PFSK-1 (cell line): ENCODE data around the gene PRSS16.

ENCODE experiments used
- FOXP2 ChIP-seq: optimal IDR thresholded peaks from 2 replicates; pipeline ENCODE3; 2011; ENCODE audit warnings: borderline replicate concordance, control low read depth, inconsistent platforms; ENCODE audit not compliant: insufficient read depth; ENCODE audit errors: extremely low read length, extremely low read depth
- POLR2AphosphoS5 ChIP-seq: IDR thresholded peaks from 2 replicates; pipeline ENCODE4 v1.6.1; 2012; ENCODE audit warnings: low read depth, mild to moderate bottlenecking, control low read depth, low read length, moderate library complexity
- REST ChIP-seq, 2 experiments: IDR thresholded peaks; 2 replicates each; pipeline versions ENCODE4 v1.6.1 to v1.8.0; 2011 to 2012; ENCODE audit warnings: low read depth in 2 of 2, low read length in 2 of 2, control low read depth in 1 of 2, inconsistent platforms in 1 of 2, mild to moderate bottlenecking in 1 of 2, moderate library complexity in 1 of 2; ENCODE audit not compliant: insufficient read depth in 1 of 2
- SIN3A ChIP-seq: IDR thresholded peaks from 2 replicates; pipeline ENCODE4 v1.6.1; 2012; ENCODE audit warnings: mild to moderate bottlenecking, low read length, moderate library complexity, borderline replicate concordance; ENCODE audit not compliant: insufficient read depth
- TAF1 ChIP-seq: IDR thresholded peaks from 2 replicates; pipeline ENCODE4 v1.6.1; 2012; ENCODE audit warnings: low read length, control low read depth, borderline replicate concordance; ENCODE audit not compliant: insufficient read depth

Gene PRSS16

GRCh38 chr6:27268803-27269202, 21.3 kb downstream of the PRSS16 start:
- no peak for TF ChIP-seq SIN3A

GRCh38 chr6:27273783-27274182, 26.3 kb downstream of the PRSS16 start:
- TF ChIP-seq SIN3A (no peak), REST (IDR thresholded peaks at IDR 0.05; ENCODE audit: insufficient read depth in 1 of 2, low read depth in 2 of 2, low read length in 2 of 2) (no peak), TAF1 (no peak), POLR2AphosphoS5 (no peak), FOXP2 (no peak)

DNA sequence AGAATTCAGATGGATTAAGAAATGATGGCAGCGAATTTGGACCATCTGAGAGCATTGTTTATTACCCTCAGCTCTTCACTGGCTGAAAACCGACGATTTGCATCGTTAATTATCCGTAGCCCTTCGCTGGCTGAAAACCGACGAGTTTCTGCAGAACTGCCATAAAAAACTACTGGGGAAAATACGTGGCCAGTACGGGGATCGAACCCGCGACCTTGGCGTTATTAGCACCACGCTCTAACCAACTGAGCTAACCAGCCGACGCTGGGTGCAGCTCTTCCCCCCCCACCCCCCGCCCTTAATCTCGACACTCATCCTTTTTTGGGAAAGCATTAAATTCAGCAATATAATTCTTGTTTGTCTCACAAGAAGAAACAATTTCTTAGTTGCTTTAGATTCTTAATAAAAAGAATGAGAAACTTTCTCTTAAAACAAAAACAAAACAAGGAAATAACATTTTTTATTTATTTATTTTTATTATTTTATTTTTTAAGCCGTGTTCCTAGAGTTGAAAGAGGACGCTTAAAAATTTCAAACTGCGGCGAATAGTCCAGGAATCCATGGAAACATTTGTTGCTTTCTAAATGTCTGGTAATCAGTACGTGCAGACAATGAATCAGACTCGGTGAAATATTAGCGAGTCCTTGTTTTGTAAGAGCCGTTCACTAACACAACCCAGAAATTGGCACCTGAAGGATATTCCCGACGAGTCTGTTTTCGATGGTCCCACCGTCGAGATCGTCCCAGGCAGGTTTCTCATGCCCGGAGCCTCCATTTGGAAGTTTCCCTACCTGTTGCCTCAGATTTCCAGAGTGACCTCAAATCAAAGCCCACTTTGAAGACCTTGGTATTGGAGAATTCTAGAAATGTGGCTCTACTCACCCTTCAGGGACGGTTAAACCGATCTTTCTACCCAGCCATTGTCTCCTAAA, 27.8 kb downstream of the PRSS16 start:
- TF ChIP-seq REST (IDR thresholded peaks at IDR 0.05; ENCODE audit: insufficient read depth in 1 of 2, low read depth in 2 of 2, low read length in 2 of 2) (no peak), TAF1 (no peak; the same call in 1 of the 2 replicates), POLR2AphosphoS5 (no peak), SIN3A (no peak), FOXP2 (no peak)

GRCh38 chr6:27279513-27280063, 32.1 kb downstream of the PRSS16 start:
- TF ChIP-seq SIN3A (no peak), FOXP2 (peak; percentile 12)

DNA sequence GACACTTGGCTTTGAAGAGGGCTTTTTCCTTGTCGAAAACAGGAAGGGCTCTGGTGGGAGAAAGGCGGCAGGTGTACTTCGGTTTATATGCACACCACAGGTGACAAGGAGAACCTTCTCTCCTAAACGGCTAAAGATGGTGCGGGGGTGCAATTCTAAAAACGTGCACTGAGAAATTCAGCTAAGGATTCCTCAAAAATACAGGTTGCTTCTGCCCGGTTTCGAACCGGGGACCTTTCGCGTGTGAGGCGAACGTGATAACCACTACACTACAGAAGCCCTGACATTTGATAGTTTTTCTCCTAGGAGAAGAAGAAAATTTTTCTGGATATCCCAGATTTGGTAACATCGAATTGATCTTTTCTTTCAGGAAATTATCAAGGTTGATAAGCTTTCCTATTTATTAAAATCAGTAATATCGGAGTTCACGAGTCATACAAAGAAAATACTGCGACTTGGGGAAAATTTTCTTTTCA, 32.6 kb downstream of the PRSS16 start:
- TF ChIP-seq REST (IDR thresholded peaks at IDR 0.05; ENCODE audit: insufficient read depth in 1 of 2, low read depth in 2 of 2, low read length in 2 of 2) (no peak), SIN3A (0 out of 2 replicates have a peak, but pooled peaks have one; percentile 30), TAF1 (peak; percentile 33; the same call in 1 of the 2 replicates)

GRCh38 chr6:27280540-27281000, 33.1 kb downstream of the PRSS16 start:
- TF ChIP-seq FOXP2, result no peak
- no peak for TF ChIP-seq POLR2AphosphoS5
- TF ChIP-seq SIN3A, result no peak
- no peak for TF ChIP-seq REST (IDR thresholded peaks at IDR 0.05; ENCODE audit: insufficient read depth in 1 of 2, low read depth in 2 of 2, low read length in 2 of 2)
- no peak for TF ChIP-seq TAF1
